Smooth muscle cell (in vitro differentiated cells): ENCODE results near the gene HCRTR1. TPM values are rescaled to one million over a fixed set of nuclear protein-coding genes. Genes with fewer than 3 reads are reported as not detected.

Experiments
- DNase-seq: peaks from one replicate; lab custom pipeline; 2025; ENCODE audit not compliant: unreplicated experiment; lab: John Stamatoyannopoulos, UW
- H2AFZ ChIP-seq: fragments of 200-600 bp; sonication (generic); 2 replicates; pipeline ENCODE4 v1.6.0; 2016; ENCODE audit warnings: antibody characterized with exemption, low read depth, mild to moderate bottlenecking
- H3F3A ChIP-seq: fragments of 200-600 bp; sonication (generic); 2 replicates; pipeline ENCODE4 v1.6.0; 2017; ENCODE audit warnings: antibody characterized with exemption, low read depth
- H3K27ac ChIP-seq: fragments of 200-600 bp; sonication (generic); 2 replicates; pipeline ENCODE4 v1.5.1; 2016; ENCODE audit warnings: low read depth, mild to moderate bottlenecking
- H3K27me3 ChIP-seq: fragments of 200-600 bp; sonication (generic); 2 replicates; pipeline ENCODE4 v1.6.1; 2016; ENCODE audit warnings: low read depth, mild to moderate bottlenecking
- H3K36me3 ChIP-seq: fragments of 200-600 bp; sonication (generic); 2 replicates; pipeline ENCODE4 v1.5.1; 2016; ENCODE audit warnings: low read depth
- H3K4me1 ChIP-seq: fragments of 200-600 bp; sonication (generic); 2 replicates; pipeline ENCODE4 v1.5.1; 2016; ENCODE audit warnings: low read depth
- H3K4me2 ChIP-seq: fragments of 200-600 bp; sonication (generic); 2 replicates; pipeline ENCODE4 v1.6.0; 2016; ENCODE audit warnings: mild to moderate bottlenecking
- H3K4me3 ChIP-seq: fragments of 200-600 bp; sonication (generic); 2 replicates; pipeline ENCODE4 v1.5.1; 2016; ENCODE audit warnings: mild to moderate bottlenecking
- H3K79me2 ChIP-seq: fragments of 200-600 bp; sonication (generic); 2 replicates; pipeline ENCODE4 v1.6.0; 2016; ENCODE audit warnings: low read depth, mild to moderate bottlenecking
- H3K9ac ChIP-seq: fragments of 200-600 bp; sonication (generic); 2 replicates; pipeline ENCODE4 v1.6.0; 2016; ENCODE audit warnings: low read depth
- H3K9me3 ChIP-seq: fragments of 200-600 bp; sonication (generic); replicated peaks from 2 replicates; pipeline ENCODE4 v1.5.1; 2016; ENCODE audit warnings: low read depth
- H4K20me1 ChIP-seq: fragments of 200-600 bp; sonication (generic); 2 replicates; pipeline ENCODE4 v1.6.0; 2016; ENCODE audit warnings: low read depth
- WGBS: methylation state at CpG from one replicate; pipeline ENCODE4 v1.1.7; 2016; ENCODE audit warnings: low lambda C conversion rate; 5-methylcytosine and 5-hydroxymethylcytosine counted together
- polyA plus RNA-seq: library from polyadenylated mRNA; unstranded; fragments of >200 nt; fragmentation: Nextera tagmentation; extraction: Ambion mirVana; gene quantifications from 2 replicates; pipeline ENCODE4 v1.2.1, GENCODE V29; 2016
- total RNA-seq: library from RNA; depleted of rRNA; stranded (reverse); fragments of >200 nt; gene quantifications from 2 replicates; pipeline ENCODE4 v1.2.3, GENCODE V29; 2014
- TF ChIP-seq, protein P1 (sequence below): fragments of 200-600 bp; sonication (generic); IDR thresholded peaks from 2 replicates; pipeline ENCODE4 v1.5.1; 2017; ENCODE audit warnings: borderline replicate concordance, mild to moderate bottlenecking, antibody characterized with exemption; ENCODE audit not compliant: insufficient read depth, poor library complexity, severe bottlenecking

HCRTR1 gene
- total and polyA plus RNA-seq, 2 experiments from 2014 or later = 2.0 TPM; not detected in 1

DNA sequence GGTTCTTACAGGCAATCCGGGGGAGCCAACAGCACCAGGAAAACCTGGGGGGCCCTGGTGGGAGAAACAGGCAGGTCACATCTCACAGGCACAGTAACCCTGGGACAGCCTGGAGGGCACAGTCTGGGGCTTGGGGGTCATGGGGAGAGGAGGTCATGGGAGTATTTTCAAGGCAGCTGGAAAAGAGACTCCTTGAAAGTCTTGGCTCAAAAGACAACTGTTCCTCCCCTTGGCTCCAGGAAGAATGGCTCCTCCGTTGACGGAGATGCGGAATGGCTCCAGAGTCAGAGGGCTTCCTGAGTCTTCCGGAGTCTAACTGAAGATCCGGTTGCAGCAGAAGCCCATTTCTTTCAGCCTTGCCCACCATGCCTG, 53.1 kb downstream of the HCRTR1 start:
- Histone ChIP-seq H4K20me1 (no peaks in the 10 kb centered on the region), H3K9me3 (no peaks in the 10 kb centered on the region), H3K27ac (no peak overlapping the region), H2AFZ (no peak overlapping the region), H3K4me2 (no peak overlapping the region), H3K36me3 (no peaks in the 10 kb centered on the region), H3K4me1 (no peaks in the 10 kb centered on the region), H3K79me2 (no peaks in the 10 kb centered on the region), H3K4me3 (no peak overlapping the region), H3F3A (no peaks in the 10 kb centered on the region), H3K27me3 (no peaks in the 10 kb centered on the region), H3K9ac (no peak overlapping the region)
- TF ChIP-seq, protein P1, sequence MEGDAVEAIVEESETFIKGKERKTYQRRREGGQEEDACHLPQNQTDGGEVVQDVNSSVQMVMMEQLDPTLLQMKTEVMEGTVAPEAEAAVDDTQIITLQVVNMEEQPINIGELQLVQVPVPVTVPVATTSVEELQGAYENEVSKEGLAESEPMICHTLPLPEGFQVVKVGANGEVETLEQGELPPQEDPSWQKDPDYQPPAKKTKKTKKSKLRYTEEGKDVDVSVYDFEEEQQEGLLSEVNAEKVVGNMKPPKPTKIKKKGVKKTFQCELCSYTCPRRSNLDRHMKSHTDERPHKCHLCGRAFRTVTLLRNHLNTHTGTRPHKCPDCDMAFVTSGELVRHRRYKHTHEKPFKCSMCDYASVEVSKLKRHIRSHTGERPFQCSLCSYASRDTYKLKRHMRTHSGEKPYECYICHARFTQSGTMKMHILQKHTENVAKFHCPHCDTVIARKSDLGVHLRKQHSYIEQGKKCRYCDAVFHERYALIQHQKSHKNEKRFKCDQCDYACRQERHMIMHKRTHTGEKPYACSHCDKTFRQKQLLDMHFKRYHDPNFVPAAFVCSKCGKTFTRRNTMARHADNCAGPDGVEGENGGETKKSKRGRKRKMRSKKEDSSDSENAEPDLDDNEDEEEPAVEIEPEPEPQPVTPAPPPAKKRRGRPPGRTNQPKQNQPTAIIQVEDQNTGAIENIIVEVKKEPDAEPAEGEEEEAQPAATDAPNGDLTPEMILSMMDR = no peak
- 86% methylated on average over 6 of the region's 6 CpGs for WGBS
- no peak for DNase-seq

DNA sequence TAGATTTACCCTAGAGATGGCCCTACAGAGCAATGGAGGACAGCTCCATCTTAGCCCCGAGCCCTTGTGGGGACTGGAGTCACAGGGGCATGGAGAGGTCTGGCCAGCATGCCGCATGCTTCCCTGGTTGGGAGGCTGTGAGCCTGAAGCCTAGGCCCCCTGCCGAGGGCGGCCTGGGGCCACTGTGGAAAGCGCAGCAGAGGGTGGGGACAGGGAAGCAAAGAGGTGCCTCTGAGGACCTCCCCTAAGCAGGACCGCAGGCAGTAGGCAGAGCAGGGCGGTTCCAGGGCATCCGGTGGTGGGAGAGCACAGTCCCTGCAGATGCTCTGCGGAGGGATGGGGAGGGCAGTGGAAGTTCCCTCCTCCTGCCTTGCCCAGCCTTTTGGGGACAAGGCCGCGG, 53.7 kb downstream of the HCRTR1 start:
- no peak overlapping the region for H3K4me2 ChIP-seq

DNA sequence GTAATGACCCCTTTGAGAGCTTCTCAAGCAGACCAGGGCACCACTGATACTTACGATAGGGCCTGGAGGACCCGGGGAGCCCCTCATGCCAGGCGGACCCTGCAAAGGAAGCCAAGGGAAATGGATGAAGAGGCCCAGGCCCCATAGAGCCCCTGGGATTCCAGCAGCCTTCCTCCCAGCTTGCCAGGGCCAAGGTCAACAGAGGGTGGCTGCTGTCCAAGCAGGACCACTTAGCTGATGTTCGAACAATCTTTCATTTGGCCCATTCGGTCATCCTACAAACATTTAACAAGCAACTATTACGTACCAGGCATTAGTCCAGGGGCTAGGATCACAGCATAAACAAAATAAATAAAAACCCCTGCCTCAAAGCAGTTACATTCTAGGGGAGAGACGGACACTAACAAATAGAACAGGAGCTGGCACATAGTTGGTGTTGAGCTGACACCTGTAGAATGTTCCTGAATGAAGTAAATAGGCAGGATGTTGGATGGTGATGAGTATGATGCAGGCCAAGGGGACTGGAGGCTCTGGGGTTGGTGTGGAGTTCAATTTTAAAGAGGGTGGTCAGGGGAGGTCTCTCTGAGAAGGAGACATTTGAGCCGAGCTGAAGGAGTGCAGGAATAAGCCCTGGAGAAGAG, 54.2 kb downstream of the HCRTR1 start:
- Histone ChIP-seq H3K9ac (no peak overlapping the region), H3K4me3 (no peak overlapping the region), H4K20me1 (no peaks in the 10 kb centered on the region), H3K9me3 (no peaks in the 10 kb centered on the region), H3K4me2 (no peak overlapping the region), H3K27ac (no peak overlapping the region), H3K79me2 (no peaks in the 10 kb centered on the region), H3K27me3 (no peaks in the 10 kb centered on the region), H3K36me3 (no peaks in the 10 kb centered on the region), H3F3A (no peaks in the 10 kb centered on the region), H2AFZ (no peak overlapping the region), H3K4me1 (no peaks in the 10 kb centered on the region)
- no peak for DNase-seq
- 95% methylated on average over 8 of the region's 8 CpGs for whole genome bisulfite sequencing
- TF ChIP-seq, protein P1 = no peak

More for the DNA sequence above, 53.7 kb downstream of the HCRTR1 start:
- H3K9me3 ChIP-seq = no peaks in the 10 kb centered on the region
- TF ChIP-seq, protein P1 = no peak
- no peak overlapping the region for H3K9ac ChIP-seq
- H3K79me2 ChIP-seq = no peaks in the 10 kb centered on the region
- H3F3A ChIP-seq = no peaks in the 10 kb centered on the region
- no peaks in the 10 kb centered on the region for H3K36me3 ChIP-seq
- H3K27me3 ChIP-seq = no peaks in the 10 kb centered on the region
- H3K4me1 ChIP-seq = no peaks in the 10 kb centered on the region
- no peak overlapping the region for H3K4me3 ChIP-seq
- no peaks in the 10 kb centered on the region for H4K20me1 ChIP-seq
- no peak overlapping the region for H3K27ac ChIP-seq
- WGBS = 95% methylated on average over 11 of the region's 11 CpGs
- no peak overlapping the region for H2AFZ ChIP-seq
- no peak for DNase-seq

DNA sequence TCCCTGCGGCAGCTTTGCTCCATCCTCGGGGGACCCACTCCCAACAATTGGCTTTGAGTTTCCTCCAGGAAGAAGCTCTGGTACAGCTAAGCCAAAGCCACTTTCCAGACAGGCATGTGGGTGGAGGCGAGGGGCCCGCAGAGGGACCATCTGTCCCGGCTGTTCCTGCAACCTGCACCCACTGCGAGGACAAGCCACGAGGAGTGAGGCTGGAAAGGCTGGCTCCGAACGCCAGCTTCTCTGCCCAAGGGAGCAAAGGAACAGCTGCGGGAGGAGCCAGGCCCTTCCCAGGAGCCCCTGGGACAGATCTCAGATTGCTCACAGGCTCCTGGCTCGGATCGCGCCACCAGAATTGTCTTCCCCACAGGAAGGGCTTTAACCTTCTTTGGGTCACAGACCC, 55.5 kb downstream of the HCRTR1 start:
- 57% methylated on average over 13 of the region's 13 CpGs for WGBS
- TF ChIP-seq, protein P1 = no peak
- no peak overlapping the region for H2AFZ ChIP-seq
- H4K20me1 ChIP-seq = no peaks in the 10 kb centered on the region
- H3K79me2 ChIP-seq = no peaks in the 10 kb centered on the region
- DNase-seq = no peak
- H3K9ac ChIP-seq = no peak overlapping the region
- no peaks in the 10 kb centered on the region for H3K4me1 ChIP-seq
- no peak overlapping the region for H3K27ac ChIP-seq
- no peaks in the 10 kb centered on the region for H3K27me3 ChIP-seq
- no peaks in the 10 kb centered on the region for H3K36me3 ChIP-seq
- H3F3A ChIP-seq = no peaks in the 10 kb centered on the region
- no peak overlapping the region for H3K4me2 ChIP-seq
- no peak overlapping the region for H3K4me3 ChIP-seq
- no peaks in the 10 kb centered on the region for H3K9me3 ChIP-seq
